ENCODE data around the gene LZTFL1.

Gene LZTFL1

DNA sequence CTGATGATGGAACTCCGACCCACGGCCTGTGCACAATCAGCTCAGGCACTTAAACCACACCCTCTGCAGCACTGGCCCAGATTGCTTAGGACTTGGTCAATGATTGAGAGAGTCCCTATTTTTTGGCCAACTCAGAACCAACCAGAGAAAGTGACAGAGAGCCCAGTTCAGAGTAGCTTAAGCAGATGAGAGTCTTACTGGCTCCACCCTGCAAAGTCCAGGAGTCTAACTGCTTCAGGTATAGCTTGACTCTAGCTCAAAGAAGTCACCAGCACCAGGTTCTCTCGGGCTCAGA is 65.7 kb downstream of the LZTFL1 start:
- Mint-ChIP-seq H3K27me3 (peaks cover 6% of the 10 kb centered on the region), H3K4me1 (ENCODE audit: low read depth) (peaks cover 16% of the 10 kb centered on the region), H3K27ac (no peak overlapping the region), H3K9me3 (no peaks in the 10 kb centered on the region), H3K36me3 (ENCODE audit: low read depth) (no peaks in the 10 kb centered on the region), H3K4me3 (no peak overlapping the region)

DNA sequence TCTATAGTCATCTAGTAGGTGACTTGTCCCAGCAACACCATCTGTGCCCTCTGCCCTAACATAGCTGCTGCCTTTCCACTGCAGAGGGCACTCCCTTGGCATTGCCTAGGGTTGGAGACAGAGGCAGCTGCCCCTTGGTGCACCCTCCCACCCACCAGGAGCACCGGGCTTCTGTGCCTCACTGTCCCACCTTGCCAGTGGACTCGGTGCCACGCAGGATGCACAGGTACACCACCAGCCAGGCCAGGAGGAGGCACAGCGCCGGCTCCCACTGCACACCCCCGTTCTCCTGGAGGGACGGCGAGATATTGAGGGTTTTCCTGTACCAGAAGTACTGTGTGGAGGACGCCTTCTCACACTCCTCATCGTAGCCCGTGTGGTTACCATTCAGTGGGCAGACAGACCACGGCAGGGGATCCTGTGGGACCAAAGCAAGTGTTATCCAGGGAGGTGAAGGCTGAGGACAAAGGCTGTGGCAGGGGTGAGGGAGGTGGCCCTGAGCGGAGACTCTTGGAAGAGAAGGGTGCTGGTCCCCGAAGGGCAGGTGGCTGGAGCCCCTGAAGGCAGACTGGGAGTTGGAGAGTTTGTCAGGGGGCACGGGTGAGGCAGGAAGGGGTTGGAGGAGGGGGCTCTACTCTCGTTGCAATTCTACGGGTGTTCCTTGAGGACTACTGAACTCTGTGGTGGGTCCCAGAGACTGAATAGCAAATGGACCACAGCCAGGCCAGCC is 66.2 kb downstream of the LZTFL1 start:
- Mint-ChIP-seq H3K27me3 (peaks cover 9% of the 10 kb centered on the region), H3K27ac (no peak overlapping the region), H3K9me3 (no peaks in the 10 kb centered on the region), H3K4me1 (ENCODE audit: low read depth) (peaks cover 16% of the 10 kb centered on the region), H3K4me3 (no peak overlapping the region), H3K36me3 (ENCODE audit: low read depth) (no peaks in the 10 kb centered on the region)

DNA sequence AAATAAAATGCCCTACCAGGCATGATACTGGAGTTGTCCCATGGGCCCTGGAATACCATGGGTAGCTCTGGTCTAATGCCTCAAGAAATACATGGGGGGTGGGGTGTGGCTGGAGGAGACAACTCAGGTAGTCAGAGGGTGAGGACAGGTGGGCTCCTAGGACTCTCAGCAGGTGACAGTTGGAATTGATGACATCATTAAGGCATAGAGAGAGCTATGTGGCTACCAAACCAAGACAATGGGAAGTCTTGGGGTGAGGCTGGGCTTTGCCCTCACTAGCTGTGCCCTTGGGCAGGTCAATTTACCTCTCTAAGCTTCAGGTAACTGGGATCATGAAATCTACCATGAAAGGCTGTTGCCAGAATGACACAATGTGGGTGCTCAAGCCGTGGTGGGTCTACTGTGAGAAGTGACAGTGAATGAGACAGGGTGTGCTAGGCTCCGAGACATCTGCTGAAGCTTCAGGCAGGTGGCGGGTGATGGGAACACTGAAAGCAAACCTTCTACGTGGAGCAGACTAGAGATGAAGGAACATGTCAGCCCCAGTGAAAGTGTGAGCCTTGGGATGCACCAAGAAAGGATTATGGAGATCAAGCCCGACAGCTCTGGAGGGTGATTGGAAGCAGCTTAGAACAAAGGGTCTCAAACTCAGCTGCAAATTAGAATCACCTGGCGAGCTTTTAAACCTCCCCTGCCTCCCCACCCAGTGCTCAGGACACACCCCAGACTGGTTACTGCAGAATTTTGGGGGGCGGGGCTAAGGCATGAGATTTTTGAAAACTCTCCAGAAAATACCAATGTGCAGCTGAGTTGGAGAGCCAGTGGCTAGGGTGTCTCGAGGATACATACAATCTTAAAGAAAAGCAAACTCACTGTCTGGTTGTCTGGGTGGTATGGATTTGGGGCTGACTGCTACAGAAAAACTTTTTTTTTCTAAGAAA is 67.1 kb downstream of the LZTFL1 start:
- Mint-ChIP-seq H3K27ac (no peak overlapping the region), H3K27me3 (peaks cover 9% of the 10 kb centered on the region), H3K9me3 (no peaks in the 10 kb centered on the region), H3K36me3 (ENCODE audit: low read depth) (no peaks in the 10 kb centered on the region), H3K4me3 (no peak overlapping the region), H3K4me1 (ENCODE audit: low read depth) (peaks cover 16% of the 10 kb centered on the region)

DNA sequence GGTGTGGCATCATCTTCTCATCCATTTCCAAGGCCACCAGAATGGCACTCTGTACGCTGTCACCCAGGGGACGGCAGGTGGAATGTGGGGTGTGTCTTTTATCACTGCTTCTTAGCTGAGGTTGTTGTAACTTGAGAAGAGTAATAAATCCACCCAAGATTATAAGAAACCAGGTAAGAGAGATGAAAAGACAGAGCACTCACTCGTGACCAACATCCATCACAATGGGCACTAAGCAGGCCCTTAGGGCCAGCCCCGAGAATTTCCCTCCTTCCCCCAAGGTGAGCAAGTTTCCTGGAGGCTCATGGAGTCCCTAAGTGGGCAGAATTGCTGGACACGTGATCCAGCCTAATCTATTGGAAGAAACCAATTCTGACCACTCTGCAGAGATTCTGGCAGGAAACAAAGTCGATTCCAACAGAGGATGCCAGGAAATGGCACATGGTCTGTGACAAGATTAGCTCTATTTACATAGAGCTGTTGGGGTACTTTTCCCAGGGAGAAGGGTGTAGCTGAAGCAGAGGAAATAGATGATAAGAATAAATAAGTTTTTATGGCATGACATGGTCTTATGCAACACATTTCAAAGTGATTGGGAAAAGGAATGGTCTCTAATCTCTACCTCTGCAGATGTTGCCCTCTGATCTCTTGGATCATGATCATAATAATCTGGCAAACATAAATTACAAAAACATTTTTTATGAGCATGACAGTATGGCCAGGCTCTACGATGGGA is 68.0 kb downstream of the LZTFL1 start:
- H3K4me3 Mint-ChIP-seq, result no peak overlapping the region
- H3K36me3 Mint-ChIP-seq (ENCODE audit: low read depth), result no peaks in the 10 kb centered on the region
- H3K9me3 Mint-ChIP-seq, result no peaks in the 10 kb centered on the region
- H3K4me1 Mint-ChIP-seq (ENCODE audit: low read depth), result peaks cover 16% of the 10 kb centered on the region
- H3K27ac Mint-ChIP-seq, result no peak overlapping the region
- H3K27me3 Mint-ChIP-seq, result peaks cover 11% of the 10 kb centered on the region

Measured in stimulated activated naive CD8-positive, alpha-beta T cell treated with anti-CD3 and anti-CD28 coated beads, Interleukin-15, Interleukin-2, amounts not matched to agents 100 ng/mL and 50 ng/mL, for 24 hours (primary cell).